ENCODE measurements around the gene PTPN23. TPM values are rescaled to one million over a fixed set of nuclear protein-coding genes. Genes with fewer than 3 reads are reported as not detected.
A peak's percentile ranks its signal among the peaks of the same experiment; 100 is the strongest.

PTPN23 gene
- total and polyA plus RNA-seq, 3 donors from 2014 or later: 30.5 to 141 (median 89.3) TPM

- no peak for DNase-seq
- intact Hi-C loops (cut with DNase I; ENCODE audit: low total_unique reads): no loop called here
- WGBS, 2 donors: 61 to 79% methylated on average over 5 to 6 of the region's 6 CpGs
- H3K4me1 ChIP-seq: peaks cover 32% of the 10 kb centered on the region
- no peaks in the 10 kb centered on the region for H3K36me3 ChIP-seq (ENCODE audit: low read depth, missing control alignments)
- H3K9me3 ChIP-seq: no peaks in the 10 kb centered on the region
- TF ChIP-seq POLR2A (IDR thresholded peaks at IDR 0.05) (no peak), CTCF (IDR thresholded peaks at IDR 0.05) (no peak)
- no peaks in the 10 kb centered on the region for H3K27me3 ChIP-seq
- peak overlapping the region in 1 of 2 donors; percentile 46 for H3K27ac ChIP-seq
- no peak overlapping the region for H3K4me3 ChIP-seq
These were observed 47.0 kb downstream of the PTPN23 start for GRCh38 chr3:47427866-47428265.

- no peaks in the 10 kb centered on the region for H3K36me3 ChIP-seq (ENCODE audit: low read depth, missing control alignments)
- H3K9me3 ChIP-seq: no peaks in the 10 kb centered on the region
- H3K4me3 ChIP-seq: no peak overlapping the region
- peak overlapping the region; percentile 25 to 48 for H3K27ac ChIP-seq
- no peak for TF ChIP-seq POLR2A (IDR thresholded peaks at IDR 0.05)
- H3K27me3 ChIP-seq: no peaks in the 10 kb centered on the region
- peaks cover 32% of the 10 kb centered on the region for H3K4me1 ChIP-seq
- 68 to 71% methylated on average over 6 of the region's 6 CpGs for WGBS, 2 donors
- intact Hi-C loops (cut with DNase I; ENCODE audit: low total_unique reads): no loop called here
- peak; percentile 72 for DNase-seq
These were observed 47.8 kb downstream of the PTPN23 start for GRCh38 chr3:47428662-47429061.

GRCh38 chr3:47429476-47430270 lies 48.9 kb downstream of the PTPN23 start:
- peak overlapping the region; percentile 25 to 48 for H3K27ac ChIP-seq
- TF ChIP-seq POLR2A (IDR thresholded peaks at IDR 0.05): no peak
- no peak for TF ChIP-seq CTCF (IDR thresholded peaks at IDR 0.05)
- peaks cover 32% of the 10 kb centered on the region for H3K4me1 ChIP-seq
- H3K9me3 ChIP-seq: no peaks in the 10 kb centered on the region
- H3K27me3 ChIP-seq: no peaks in the 10 kb centered on the region
- intact Hi-C loops (cut with DNase I; ENCODE audit: low total_unique reads): no loop called here
- WGBS, 2 donors: 73 to 82% methylated on average over 9 of the region's 9 CpGs
- no peak overlapping the region for H3K4me3 ChIP-seq
- DNase-seq: no peak
- no peaks in the 10 kb centered on the region for H3K36me3 ChIP-seq (ENCODE audit: low read depth, missing control alignments)

GRCh38 chr3:47430606-47431005 lies 49.8 kb downstream of the PTPN23 start:
- Histone ChIP-seq H3K27me3 (no peaks in the 10 kb centered on the region), H3K9me3 (no peaks in the 10 kb centered on the region), H3K4me1 (peaks cover 32% of the 10 kb centered on the region), H3K27ac (peak overlapping the region; percentile 25 to 48), H3K4me3 (no peak overlapping the region), H3K36me3 (ENCODE audit: low read depth, missing control alignments) (no peaks in the 10 kb centered on the region)
- intact Hi-C loops (cut with DNase I; ENCODE audit: low total_unique reads): no loop called here
- 83 to 93% methylated on average over 6 to 7 of the region's 7 CpGs for WGBS, 2 donors
- TF ChIP-seq CTCF (IDR thresholded peaks at IDR 0.05): no peak
- no peak for TF ChIP-seq POLR2A (IDR thresholded peaks at IDR 0.05)
- no peak for DNase-seq

GRCh38 chr3:47431225-47431624 lies 50.4 kb downstream of the PTPN23 start:
- intact Hi-C loops (cut with DNase I; ENCODE audit: low total_unique reads): no loop called here
- no peak for TF ChIP-seq POLR2A (IDR thresholded peaks at IDR 0.05)
- H3K4me3 ChIP-seq: no peak overlapping the region
- H3K9me3 ChIP-seq: no peaks in the 10 kb centered on the region
- peaks cover 32% of the 10 kb centered on the region for H3K4me1 ChIP-seq
- no peaks in the 10 kb centered on the region for H3K36me3 ChIP-seq (ENCODE audit: low read depth, missing control alignments)
- H3K27ac ChIP-seq: peak overlapping the region in 1 of 2 donors; percentile 48
- no peak for DNase-seq
- 62 to 72% methylated on average over 3 of the region's 3 CpGs for WGBS, 2 donors
- no peaks in the 10 kb centered on the region for H3K27me3 ChIP-seq

GRCh38 chr3:47432673-47433072 lies 51.9 kb downstream of the PTPN23 start:
- Histone ChIP-seq H3K36me3 (ENCODE audit: low read depth, missing control alignments) (no peaks in the 10 kb centered on the region), H3K4me1 (peaks cover 24% of the 10 kb centered on the region), H3K9me3 (no peaks in the 10 kb centered on the region), H3K4me3 (no peak overlapping the region), H3K27ac (no peak overlapping the region), H3K27me3 (no peaks in the 10 kb centered on the region)
- no peak for TF ChIP-seq CTCF (IDR thresholded peaks at IDR 0.05)
- intact Hi-C loops (cut with DNase I; ENCODE audit: low total_unique reads): no loop called here
- 92 to 97% methylated on average over 2 of the region's 2 CpGs for WGBS, 2 donors
- no peak for DNase-seq

All from testis (tissue), 3 donors.